H9 (cell line): ENCODE measurements around the gene HSD17B12. TPM values are rescaled to one million over a fixed set of nuclear protein-coding genes. Genes with fewer than 3 reads are reported as not detected.

Source experiments
- DNase-seq: peaks from one replicate; pipeline ENCODE4 v3.0.0-alpha.2; 2017
- H2AFZ ChIP-seq: one replicate; pipeline ENCODE4 v1.6.1; 2013; ENCODE audit warnings: mild to moderate bottlenecking, low read length, control low read depth, moderate library complexity
- H2AK5ac ChIP-seq: 2 replicates; pipeline ENCODE4 v1.6.1; 2013; ENCODE audit warnings: low read length, control low read depth, mixed read lengths; ENCODE audit not compliant: insufficient read length
- H2BK120ac ChIP-seq: one replicate; pipeline ENCODE4 v1.6.1; 2013; ENCODE audit warnings: low read depth, mild to moderate bottlenecking, low read length, control low read depth, inconsistent platforms; ENCODE audit not compliant: poor library complexity, severe bottlenecking
- H2BK12ac ChIP-seq: 2 replicates; pipeline ENCODE4 v1.6.1; 2013; ENCODE audit warnings: low read length, control low read depth, mixed read lengths, low read depth; ENCODE audit not compliant: insufficient read length
- H2BK15ac ChIP-seq: 2 replicates; pipeline ENCODE4 v1.6.1; 2013; ENCODE audit warnings: low read depth, low read length, control low read depth
- H2BK20ac ChIP-seq: one replicate; pipeline ENCODE4 v1.6.1; 2013; ENCODE audit warnings: low read depth, mild to moderate bottlenecking, low read length, control low read depth, inconsistent platforms; ENCODE audit not compliant: poor library complexity, severe bottlenecking
- H2BK5ac ChIP-seq: 2 replicates; pipeline ENCODE4 v1.6.1; 2013; ENCODE audit warnings: low read length, control low read depth, mixed read lengths; ENCODE audit not compliant: insufficient read length
- H3K14ac ChIP-seq: 2 replicates; pipeline ENCODE4 v1.6.1; 2013; ENCODE audit warnings: low read length, control low read depth; ENCODE audit not compliant: insufficient read depth
- H3K18ac ChIP-seq: 2 replicates; pipeline ENCODE4 v1.6.1; 2013; ENCODE audit warnings: low read depth, mild to moderate bottlenecking, mixed read lengths, low read length, control low read depth; ENCODE audit not compliant: insufficient read length
- H3K23ac ChIP-seq: 2 replicates; pipeline ENCODE4 v1.6.1; 2013; ENCODE audit warnings: low read length, control low read depth, mixed read lengths, low read depth; ENCODE audit not compliant: insufficient read length
- H3K23me2 ChIP-seq: 2 replicates; pipeline ENCODE4 v1.6.1; 2013; ENCODE audit warnings: low read depth, mild to moderate bottlenecking, mixed read lengths, low read length, control low read depth; ENCODE audit not compliant: insufficient read length, poor library complexity, severe bottlenecking
- H3K27ac ChIP-seq: 2 replicates; pipeline ENCODE4 v1.5.1; 2013; ENCODE audit warnings: low read length, control low read depth, mixed read lengths, low read depth; ENCODE audit not compliant: insufficient read length
- H3K27me3 ChIP-seq: 2 replicates; pipeline ENCODE4 v1.6.1; 2013; ENCODE audit warnings: low read length, control low read depth, inconsistent platforms; ENCODE audit not compliant: insufficient read depth
- H3K4ac ChIP-seq: 2 replicates; pipeline ENCODE4 v1.6.1; 2013; ENCODE audit warnings: low read depth, mild to moderate bottlenecking, control low read depth, inconsistent platforms, low read length, moderate library complexity
- H3K4me1 ChIP-seq: 2 replicates; pipeline ENCODE4 v1.6.1; 2013; ENCODE audit warnings: low read length, control low read depth, inconsistent platforms; ENCODE audit not compliant: insufficient read depth
- H3K4me2 ChIP-seq: 2 replicates; pipeline ENCODE4 v1.6.1; 2013; ENCODE audit warnings: low read length, control low read depth, mixed read lengths; ENCODE audit not compliant: insufficient read length, insufficient read depth
- H3K56ac ChIP-seq: 2 replicates; pipeline ENCODE4 v1.6.1; 2013; ENCODE audit warnings: low read depth, mild to moderate bottlenecking, mixed read lengths, low read length, control low read depth; ENCODE audit not compliant: insufficient read length
- H3K79me1 ChIP-seq: 2 replicates; pipeline ENCODE4 v1.6.1; 2013; ENCODE audit warnings: low read depth, mild to moderate bottlenecking, moderate library complexity, low read length, control low read depth, inconsistent platforms; ENCODE audit not compliant: insufficient read depth, poor library complexity, severe bottlenecking
- H3K79me2 ChIP-seq: 2 replicates; pipeline ENCODE4 v1.6.1; 2013; ENCODE audit warnings: low read length, control low read depth, inconsistent platforms; ENCODE audit not compliant: insufficient read depth
- H3K9ac ChIP-seq: 2 replicates; pipeline ENCODE4 v1.6.1; 2013; ENCODE audit warnings: low read length, control low read depth, mixed read lengths; ENCODE audit not compliant: insufficient read length; ENCODE audit errors: extremely low read depth
- H3K9me3 ChIP-seq: one replicate; pipeline ENCODE4 v1.6.1; 2013; ENCODE audit warnings: low read depth, low read length, inconsistent platforms; ENCODE audit not compliant: control insufficient read depth
- H3T11ph ChIP-seq: one replicate; pipeline ENCODE4 v1.6.1; 2013; ENCODE audit warnings: mild to moderate bottlenecking, low read length, control low read depth, inconsistent platforms
- H4K20me1 ChIP-seq: one replicate; pipeline ENCODE4 v1.6.1; 2013; ENCODE audit not compliant: control insufficient read depth, insufficient read length, insufficient read depth
- H4K5ac ChIP-seq: 2 replicates; pipeline ENCODE4 v1.6.1; 2013; ENCODE audit warnings: low read depth, mild to moderate bottlenecking, mixed read lengths, low read length, control low read depth; ENCODE audit not compliant: insufficient read length
- H4K8ac ChIP-seq: replicated peaks from 2 replicates; pipeline ENCODE4 v1.6.1; 2013; ENCODE audit warnings: low read length, control low read depth, mixed read lengths, low read depth; ENCODE audit not compliant: insufficient read length
- H4K91ac ChIP-seq: 2 replicates; pipeline ENCODE4 v1.6.1; 2013; ENCODE audit warnings: low read depth, mild to moderate bottlenecking, moderate library complexity, mixed read lengths, low read length, control low read depth; ENCODE audit not compliant: insufficient read length
- H3K27ac Mint-ChIP-seq, 3 experiments: 2 replicates in 2 of 3; 3 replicates in 1 of 3; pipeline ENCODE4 v1.8.0; 2020 to 2021; ENCODE audit warnings: mixed read lengths in 3 of 3, mild to moderate bottlenecking in 1 of 3, moderate library complexity in 1 of 3
- H3K27me3 Mint-ChIP-seq: 2 replicates; pipeline ENCODE4 v1.8.0; 2021; ENCODE audit warnings: low read depth, mild to moderate bottlenecking, moderate library complexity, mixed read lengths
- H3K36me3 Mint-ChIP-seq, 3 experiments: 2 replicates in 2 of 3; 3 replicates in 1 of 3; pipeline ENCODE4 v1.8.0; 2020 to 2021; ENCODE audit warnings: low read depth in 3 of 3, mixed read lengths in 3 of 3; ENCODE audit not compliant: insufficient read depth in 1 of 3
- H3K4me1 Mint-ChIP-seq, 2 experiments: 2 replicates each; pipeline ENCODE4 v1.8.0; 2020; ENCODE audit warnings: mixed read lengths in 2 of 2
- H3K4me3 Mint-ChIP-seq, 2 experiments: 2 replicates in 1 of 2; 3 replicates in 1 of 2; pipeline ENCODE4 v1.8.0; 2020 to 2021; ENCODE audit warnings: mild to moderate bottlenecking in 2 of 2, mixed read lengths in 2 of 2, moderate library complexity in 1 of 2
- H3K9me3 Mint-ChIP-seq, 2 experiments: 2 replicates in 1 of 2; 3 replicates in 1 of 2; pipeline ENCODE4 v1.8.0; 2020; ENCODE audit warnings: mild to moderate bottlenecking in 2 of 2, mixed read lengths in 2 of 2, moderate library complexity in 1 of 2
- WGBS: extraction: QIAGEN DNeasy Blood & Tissue Kit; methylation state at CpG from one replicate; pipeline ENCODE4 v1.1.7; 2013; ENCODE audit warnings: missing lambda C conversion rate, low lambda C conversion rate, mixed read lengths; ENCODE audit not compliant: insufficient read length; ENCODE audit errors: extremely low coverage; 5-methylcytosine and 5-hydroxymethylcytosine counted together
- total RNA-seq: library from RNA; stranded (reverse); gene quantifications from 2 replicates; pipeline ENCODE4 v1.2.1, GENCODE V29; 2021
- TF ChIP-seq, protein P1 (sequence below): fragments of 200-600 bp; sonication (generic); conservative IDR thresholded peaks from 3 replicates; pipeline ENCODE4 v1.8.0; 2021; ENCODE audit warnings: antibody characterized with exemption, mild to moderate bottlenecking

Gene HSD17B12
- total RNA-seq, 1 experiment from 2014 or later, result 111 TPM

DNA sequence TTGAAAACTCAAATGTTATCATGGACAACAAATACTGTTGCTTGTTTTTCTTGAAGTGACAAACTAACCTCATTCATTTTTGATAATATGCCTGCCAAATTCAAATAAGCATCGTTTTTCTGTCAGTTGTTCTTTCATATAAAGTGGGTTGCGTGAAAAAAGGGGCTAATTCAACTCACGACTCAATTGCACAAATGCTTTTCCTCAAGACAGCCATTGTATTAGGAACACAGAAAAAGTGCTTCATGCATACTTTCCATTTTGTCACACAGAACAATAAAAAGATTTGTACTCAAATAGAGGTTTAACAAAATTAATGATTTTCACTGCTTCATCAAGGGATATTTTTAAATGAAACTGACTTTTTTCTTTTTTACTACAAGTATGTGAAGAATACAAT is 105.5 kb downstream of the HSD17B12 start:
- Histone ChIP-seq H3K23ac (no peak overlapping the region), H4K8ac (no peak overlapping the region), H3K23me2 (no peaks in the 10 kb centered on the region), H2AK5ac (no peak overlapping the region), H3K4me1 (no peaks in the 10 kb centered on the region), H3K56ac (no peak overlapping the region), H2BK15ac (no peak overlapping the region), H3K9ac (no peak overlapping the region), H2BK120ac (no peak overlapping the region), H3K9me3 (no peaks in the 10 kb centered on the region), H3K79me2 (no peaks in the 10 kb centered on the region; the same call in 1 of the 2 replicates), H2BK20ac (no peak overlapping the region), H3T11ph (no peak overlapping the region), H3K27ac (no peak overlapping the region), H2AFZ (no peak overlapping the region), H3K14ac (no peak overlapping the region), H3K27me3 (no peaks in the 10 kb centered on the region), H3K18ac (no peak overlapping the region), H3K4me2 (no peak overlapping the region), H4K5ac (no peak overlapping the region), H3K79me1 (peaks cover 2% of the 10 kb centered on the region), H2BK5ac (no peak overlapping the region), H4K91ac (no peak overlapping the region), H2BK12ac (no peak overlapping the region), H4K20me1 (no peaks in the 10 kb centered on the region), H3K4ac (no peak overlapping the region)
- H3K27ac Mint-ChIP-seq, result no peak overlapping the region
- H3K4me3 Mint-ChIP-seq, result no peak overlapping the region
- H3K36me3 Mint-ChIP-seq, result peaks cover 30 to 34% (median 33%) of the 10 kb centered on the region in 3 experiments
- H3K27me3 Mint-ChIP-seq, result no peaks in the 10 kb centered on the region
- DNase-seq, result no peak
- H3K9me3 Mint-ChIP-seq, result peaks cover 12 to 20% of the 10 kb centered on the region in 2 experiments
- no CpG with 5 or more reads among the region's 3 CpGs for WGBS
- H3K4me1 Mint-ChIP-seq, result no peaks in the 10 kb centered on the region
- TF ChIP-seq, protein P1, sequence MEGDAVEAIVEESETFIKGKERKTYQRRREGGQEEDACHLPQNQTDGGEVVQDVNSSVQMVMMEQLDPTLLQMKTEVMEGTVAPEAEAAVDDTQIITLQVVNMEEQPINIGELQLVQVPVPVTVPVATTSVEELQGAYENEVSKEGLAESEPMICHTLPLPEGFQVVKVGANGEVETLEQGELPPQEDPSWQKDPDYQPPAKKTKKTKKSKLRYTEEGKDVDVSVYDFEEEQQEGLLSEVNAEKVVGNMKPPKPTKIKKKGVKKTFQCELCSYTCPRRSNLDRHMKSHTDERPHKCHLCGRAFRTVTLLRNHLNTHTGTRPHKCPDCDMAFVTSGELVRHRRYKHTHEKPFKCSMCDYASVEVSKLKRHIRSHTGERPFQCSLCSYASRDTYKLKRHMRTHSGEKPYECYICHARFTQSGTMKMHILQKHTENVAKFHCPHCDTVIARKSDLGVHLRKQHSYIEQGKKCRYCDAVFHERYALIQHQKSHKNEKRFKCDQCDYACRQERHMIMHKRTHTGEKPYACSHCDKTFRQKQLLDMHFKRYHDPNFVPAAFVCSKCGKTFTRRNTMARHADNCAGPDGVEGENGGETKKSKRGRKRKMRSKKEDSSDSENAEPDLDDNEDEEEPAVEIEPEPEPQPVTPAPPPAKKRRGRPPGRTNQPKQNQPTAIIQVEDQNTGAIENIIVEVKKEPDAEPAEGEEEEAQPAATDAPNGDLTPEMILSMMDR, result no peak
